Upper lobe of right lung (tissue), 1 donor: ENCODE results near the gene TSPYL6. TPM values are rescaled to one million over a fixed set of nuclear protein-coding genes. Genes with fewer than 3 reads are reported as not detected.
A peak's percentile ranks its signal among the peaks of the same experiment; 100 is the strongest.

Source experiments
- ATAC-seq: fragments of 200-7000 bp; cut with Tn5 transposase; one replicate; pipeline ENCODE4 v1.9.1; 2020; ENCODE audit warnings: mild to moderate bottlenecking, moderate library complexity
- DNase-seq: peaks from one replicate; pipeline ENCODE4 v3.0.0-alpha.2; 2020
- H3K27ac ChIP-seq: fragments of 200-600 bp; one replicate; pipeline ENCODE4 v1.8.0; 2022
- H3K27me3 ChIP-seq: fragments of 200-600 bp; one replicate; pipeline ENCODE4 v1.8.0; 2022; ENCODE audit warnings: mild to moderate bottlenecking
- H3K36me3 ChIP-seq: fragments of 200-600 bp; one replicate; pipeline ENCODE4 v1.8.0; 2022
- H3K4me1 ChIP-seq: fragments of 200-600 bp; one replicate; pipeline ENCODE4 v1.8.0; 2022
- H3K4me3 ChIP-seq: fragments of 200-600 bp; one replicate; pipeline ENCODE4 v1.8.0; 2022; ENCODE audit warnings: mild to moderate bottlenecking
- H3K9me3 ChIP-seq: fragments of 200-600 bp; one replicate; pipeline ENCODE4 v1.8.0; 2022
- intact Hi-C: fragments of 100-400 bp; cut with DNase I; formaldehyde crosslinking; loops from one replicate; pipeline ENCODE4 v1.11.0; 2022
- total RNA-seq: library from RNA; stranded (reverse); fragmentation: NEBNext Ultra II Directional; extraction: Animal tissue kit (Norgen Biotek cat#: 25700); gene quantifications from one replicate; pipeline ENCODE4 v1.2.1, GENCODE V29; 2021
- TF ChIP-seq, protein P1 (sequence below): fragments of 200-600 bp; IDR thresholded peaks from one replicate; pipeline ENCODE4 v1.8.0; 2022; ENCODE audit warnings: antibody characterized with exemption
- donor health status: DM: no; HTN: yes; CAD: no; lungs with severe emphysema.

The TSPYL6 gene
- total RNA-seq, 1 donor from 2014 or later, result not detected

DNA sequence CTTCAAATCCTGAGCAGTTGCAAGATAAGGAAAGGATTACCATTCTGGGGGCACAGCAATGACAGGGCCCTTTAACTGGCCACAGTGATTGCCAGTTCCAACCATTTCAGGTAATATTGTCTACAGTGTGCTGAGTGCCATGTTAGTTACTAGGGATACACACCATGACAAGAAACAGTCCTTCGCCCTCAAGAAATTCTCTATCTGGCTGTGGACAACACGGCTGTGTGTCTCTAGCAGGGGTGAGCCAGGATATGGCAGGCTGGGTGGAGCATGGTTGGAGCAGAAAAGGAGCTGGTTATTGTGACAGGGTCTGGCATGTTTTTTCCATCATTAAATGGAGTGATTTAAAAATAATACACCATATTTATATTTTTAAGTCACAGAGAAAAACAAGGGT lies 31.0 kb downstream of the TSPYL6 start:
- H3K27ac ChIP-seq, result no peak overlapping the region
- H3K27me3 ChIP-seq, result no peaks in the 10 kb centered on the region
- H3K9me3 ChIP-seq, result no peaks in the 10 kb centered on the region
- DNase-seq (no peak), ATAC-seq (no peak)
- TF ChIP-seq, protein P1, sequence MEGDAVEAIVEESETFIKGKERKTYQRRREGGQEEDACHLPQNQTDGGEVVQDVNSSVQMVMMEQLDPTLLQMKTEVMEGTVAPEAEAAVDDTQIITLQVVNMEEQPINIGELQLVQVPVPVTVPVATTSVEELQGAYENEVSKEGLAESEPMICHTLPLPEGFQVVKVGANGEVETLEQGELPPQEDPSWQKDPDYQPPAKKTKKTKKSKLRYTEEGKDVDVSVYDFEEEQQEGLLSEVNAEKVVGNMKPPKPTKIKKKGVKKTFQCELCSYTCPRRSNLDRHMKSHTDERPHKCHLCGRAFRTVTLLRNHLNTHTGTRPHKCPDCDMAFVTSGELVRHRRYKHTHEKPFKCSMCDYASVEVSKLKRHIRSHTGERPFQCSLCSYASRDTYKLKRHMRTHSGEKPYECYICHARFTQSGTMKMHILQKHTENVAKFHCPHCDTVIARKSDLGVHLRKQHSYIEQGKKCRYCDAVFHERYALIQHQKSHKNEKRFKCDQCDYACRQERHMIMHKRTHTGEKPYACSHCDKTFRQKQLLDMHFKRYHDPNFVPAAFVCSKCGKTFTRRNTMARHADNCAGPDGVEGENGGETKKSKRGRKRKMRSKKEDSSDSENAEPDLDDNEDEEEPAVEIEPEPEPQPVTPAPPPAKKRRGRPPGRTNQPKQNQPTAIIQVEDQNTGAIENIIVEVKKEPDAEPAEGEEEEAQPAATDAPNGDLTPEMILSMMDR, result no peak
- no peaks in the 10 kb centered on the region for H3K4me1 ChIP-seq
- intact Hi-C loops, result no loop called here
- no peaks in the 10 kb centered on the region for H3K36me3 ChIP-seq
- H3K4me3 ChIP-seq, result no peak overlapping the region

DNA sequence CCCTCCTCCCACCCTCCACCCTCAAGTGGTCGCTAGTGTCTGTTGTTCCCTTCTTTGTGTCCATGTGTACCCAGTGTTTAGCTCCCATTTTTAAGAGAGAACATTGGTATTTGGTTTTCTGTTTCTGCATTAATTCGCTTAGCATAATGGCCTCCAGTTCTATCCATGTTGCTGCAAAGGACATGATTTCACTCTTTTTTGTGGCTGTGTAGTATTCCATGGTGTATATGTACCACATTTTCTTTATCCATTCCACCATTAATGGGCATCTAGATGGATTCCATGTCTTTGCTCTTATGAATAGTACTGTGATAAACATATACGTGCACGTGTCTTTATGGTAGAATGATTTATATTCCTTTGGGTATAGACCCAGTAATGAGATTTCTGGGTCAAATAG lies 42.9 kb downstream of the TSPYL6 start:
- H3K36me3 ChIP-seq, result no peaks in the 10 kb centered on the region
- TF ChIP-seq, protein P1, result no peak
- no peaks in the 10 kb centered on the region for H3K27me3 ChIP-seq
- H3K4me3 ChIP-seq, result no peak overlapping the region
- no peak for ATAC-seq
- intact Hi-C loops, result no loop called here
- peaks cover 9% of the 10 kb centered on the region for H3K4me1 ChIP-seq
- H3K27ac ChIP-seq, result no peak overlapping the region
- no peak for DNase-seq
- peaks cover 11% of the 10 kb centered on the region for H3K9me3 ChIP-seq

DNA sequence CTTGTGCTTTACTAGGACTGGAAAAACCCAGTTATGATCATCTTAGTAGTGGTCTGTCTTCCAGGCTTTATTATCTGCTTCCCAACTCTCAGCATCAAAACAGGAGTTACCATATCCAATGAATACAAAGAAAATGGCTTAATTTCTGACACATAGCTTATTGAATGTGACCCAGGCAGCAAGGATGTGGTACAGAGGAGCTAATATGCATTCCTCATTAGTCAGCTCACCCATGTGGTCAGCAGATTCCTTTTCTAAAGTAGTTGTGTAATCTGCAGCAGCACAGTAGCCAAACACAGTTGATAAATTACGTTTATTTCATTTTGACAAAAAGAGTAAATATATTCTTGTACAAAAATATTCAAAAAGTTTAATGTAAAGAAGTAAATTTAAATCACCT lies 43.6 kb downstream of the TSPYL6 start:
- Histone ChIP-seq H3K4me1 (peaks cover 15% of the 10 kb centered on the region), H3K9me3 (peaks cover 11% of the 10 kb centered on the region), H3K36me3 (no peaks in the 10 kb centered on the region), H3K27ac (no peak overlapping the region), H3K27me3 (no peaks in the 10 kb centered on the region), H3K4me3 (no peak overlapping the region)
- intact Hi-C loops, result no loop called here
- ATAC-seq (peak; percentile 58), DNase-seq (no peak)
- TF ChIP-seq, protein P1, result no peak

DNA sequence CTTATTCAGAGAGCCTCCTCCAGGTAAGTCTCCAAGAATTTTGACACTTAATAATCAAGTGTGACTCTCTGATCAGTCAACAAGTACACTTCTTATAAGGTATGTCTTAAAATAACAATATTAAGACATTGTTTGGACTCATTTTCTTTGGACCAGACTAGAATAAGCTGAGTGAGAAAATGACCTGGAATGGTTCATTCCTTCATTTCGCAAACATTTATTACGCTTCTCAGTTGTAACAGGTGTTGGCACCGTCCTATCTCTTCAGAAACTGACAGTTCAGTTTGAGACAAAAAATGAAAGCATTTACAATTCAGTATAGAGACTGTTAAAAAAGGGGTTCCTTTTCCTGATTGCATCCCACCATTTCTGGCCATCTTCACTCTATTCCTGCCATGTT lies 46.6 kb downstream of the TSPYL6 start:
- Histone ChIP-seq H3K4me1 (peaks cover 18% of the 10 kb centered on the region), H3K36me3 (no peaks in the 10 kb centered on the region), H3K4me3 (no peak overlapping the region), H3K27ac (no peak overlapping the region), H3K27me3 (no peaks in the 10 kb centered on the region), H3K9me3 (peaks cover under 1% of the 10 kb centered on the region)
- TF ChIP-seq, protein P1, result no peak
- no peak for ATAC-seq
- intact Hi-C loops, result no loop called here
- DNase-seq, result no peak

DNA sequence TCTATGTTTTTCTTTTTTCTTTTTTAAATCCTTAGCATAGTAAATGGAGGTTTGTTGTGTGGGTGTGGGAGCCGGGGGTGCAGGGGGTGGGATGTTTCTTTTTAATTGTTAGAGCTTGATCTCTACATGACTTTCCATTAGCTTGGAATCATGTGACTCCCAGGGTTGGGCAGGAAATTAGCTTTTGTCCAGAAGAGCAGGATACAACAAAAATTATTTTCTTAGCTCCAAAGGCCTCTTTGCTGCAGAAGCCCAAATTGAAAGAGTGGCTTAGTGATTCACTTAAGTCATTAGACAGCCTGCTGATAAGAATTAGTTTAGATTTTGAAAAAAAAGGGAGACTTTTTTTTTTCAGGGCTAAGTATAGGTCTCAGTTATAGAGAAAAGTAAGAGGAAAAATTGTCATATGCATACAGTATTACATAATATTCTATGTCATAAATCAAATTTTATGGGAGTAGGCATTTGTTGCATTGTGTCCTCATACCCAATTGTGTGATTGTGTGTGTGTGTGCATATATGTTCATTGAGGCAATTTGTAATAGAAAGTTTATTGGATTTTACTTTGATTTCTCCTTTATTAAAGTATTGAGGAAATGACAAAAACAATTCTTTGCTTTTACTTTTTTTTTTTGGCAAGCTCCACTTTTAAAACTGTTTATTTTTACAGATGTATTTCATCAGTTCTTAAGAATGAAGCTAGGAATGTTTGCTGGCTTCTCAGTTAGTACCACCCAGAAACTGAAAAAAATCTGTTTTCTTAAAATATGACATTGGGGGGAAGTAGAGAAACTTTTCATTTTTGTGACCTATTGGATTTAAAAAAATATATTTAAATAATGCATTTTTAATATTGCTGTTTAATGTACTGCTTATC lies 47.4 kb downstream of the TSPYL6 start:
- Histone ChIP-seq H3K27me3 (no peaks in the 10 kb centered on the region), H3K36me3 (no peaks in the 10 kb centered on the region), H3K9me3 (no peaks in the 10 kb centered on the region), H3K4me3 (no peak overlapping the region), H3K4me1 (peaks cover 18% of the 10 kb centered on the region), H3K27ac (peak overlapping the region; percentile 32)
- no peak for ATAC-seq
- intact Hi-C loops, result no loop called here
- no peak for DNase-seq
- TF ChIP-seq, protein P1, result no peak
